Neuronal stem cell (in vitro differentiated cells): ENCODE results near the gene C5orf24.
"Not testable (repeated sequence)": the region's sequence is repeated elsewhere in the genome, so short reads cannot be mapped to it uniquely, and the experiment has no call there.

ENCODE experiments used
- DNase-seq: peaks from one replicate; pipeline ENCODE4 v3.0.0-alpha.2; 2013; ENCODE audit warnings: low spot score
- H2AFZ ChIP-seq: one replicate; pipeline ENCODE4 v1.6.1; 2013; ENCODE audit warnings: mild to moderate bottlenecking, low read length, inconsistent platforms
- H2AK5ac ChIP-seq: 2 replicates; pipeline ENCODE4 v1.6.1; 2013; ENCODE audit warnings: low read depth, mild to moderate bottlenecking, inconsistent platforms, low read length, moderate library complexity, mixed read lengths
- H2BK120ac ChIP-seq: 2 replicates; pipeline ENCODE4 v1.6.1; 2013; ENCODE audit warnings: low read depth, mild to moderate bottlenecking, inconsistent platforms, low read length, moderate library complexity, mixed read lengths
- H2BK12ac ChIP-seq: one replicate; pipeline ENCODE4 v1.6.1; 2013; ENCODE audit warnings: low read length, inconsistent platforms
- H2BK15ac ChIP-seq: 2 replicates; pipeline ENCODE4 v1.6.1; 2013; ENCODE audit warnings: mild to moderate bottlenecking, low read length, inconsistent platforms, mixed read lengths
- H2BK5ac ChIP-seq: one replicate; pipeline ENCODE4 v1.6.1; 2013; ENCODE audit warnings: inconsistent platforms, mild to moderate bottlenecking, low read length, moderate library complexity
- H3K14ac ChIP-seq: one replicate; pipeline ENCODE4 v1.6.1; 2013; ENCODE audit warnings: low read length, inconsistent platforms
- H3K18ac ChIP-seq: 2 replicates; pipeline ENCODE4 v1.6.1; 2013; ENCODE audit warnings: low read length, inconsistent platforms
- H3K23ac ChIP-seq: 2 replicates; pipeline ENCODE4 v1.6.1; 2013; ENCODE audit warnings: low read depth, mild to moderate bottlenecking, mixed read lengths, low read length, inconsistent platforms; ENCODE audit not compliant: poor library complexity
- H3K27ac ChIP-seq: replicated peaks from 3 replicates; pipeline ENCODE4 v1.5.1; 2013; ENCODE audit warnings: low read length, inconsistent platforms
- H3K27me3 ChIP-seq, 3 experiments: 2 replicates each; pipeline ENCODE4 v1.6.1; 2013; ENCODE audit warnings: low read length in 3 of 3, mild to moderate bottlenecking in 2 of 3, inconsistent platforms in 1 of 3, low read depth in 1 of 3, mixed read lengths in 1 of 3, moderate library complexity in 1 of 3; ENCODE audit not compliant: control insufficient read depth in 3 of 3, insufficient read depth in 3 of 3
- H3K36me3 ChIP-seq, 2 donors: replicated peaks in 1 of 2; 2 replicates each; pipeline ENCODE4 v1.6.1; 2013; ENCODE audit warnings: low read length in 2 of 2; ENCODE audit not compliant: control insufficient read depth in 2 of 2, insufficient read depth in 2 of 2
- H3K4ac ChIP-seq: 2 replicates; pipeline ENCODE4 v1.6.1; 2013; ENCODE audit warnings: inconsistent platforms, mild to moderate bottlenecking, low read length, moderate library complexity
- H3K4me1 ChIP-seq, 2 donors: 1 replicate in 1 of 2; 2 replicates in 1 of 2; pipeline ENCODE4 v1.6.1; 2013; ENCODE audit warnings: low read length in 2 of 2, low read depth in 1 of 2; ENCODE audit not compliant: control insufficient read depth in 2 of 2, insufficient read depth in 1 of 2
- H3K4me2 ChIP-seq: one replicate; pipeline ENCODE4 v1.6.1; 2013; ENCODE audit warnings: mild to moderate bottlenecking, low read length, inconsistent platforms; ENCODE audit not compliant: insufficient read depth, poor library complexity, severe bottlenecking
- H3K4me3 ChIP-seq, 2 donors: 2 replicates each; pipeline ENCODE4 v1.5.1; 2013; ENCODE audit warnings: low read length in 2 of 2, mild to moderate bottlenecking in 2 of 2, inconsistent platforms in 1 of 2, moderate library complexity in 1 of 2
- H3K79me1 ChIP-seq: one replicate; pipeline ENCODE4 v1.6.1; 2013; ENCODE audit warnings: low read depth, mild to moderate bottlenecking, inconsistent platforms, low read length, moderate library complexity
- H3K9ac ChIP-seq: one replicate; pipeline ENCODE4 v1.6.1; 2013; ENCODE audit warnings: mild to moderate bottlenecking, low read depth, low read length, inconsistent platforms; ENCODE audit not compliant: poor library complexity
- H3K9me3 ChIP-seq, 2 donors: replicated peaks in 1 of 2; 2 replicates each; pipeline versions ENCODE3 to v1.6.1; 2013; ENCODE audit warnings: low read length in 2 of 2, mild to moderate bottlenecking in 2 of 2, inconsistent platforms in 1 of 2, low read depth in 1 of 2, mixed read lengths in 1 of 2, moderate library complexity in 1 of 2; ENCODE audit not compliant: control insufficient read depth in 2 of 2, insufficient read depth in 1 of 2
- H4K8ac ChIP-seq: one replicate; pipeline ENCODE4 v1.6.1; 2013; ENCODE audit warnings: low read depth, mild to moderate bottlenecking, inconsistent platforms, low read length, moderate library complexity
- H4K91ac ChIP-seq: one replicate; pipeline ENCODE4 v1.6.1; 2013; ENCODE audit warnings: low read length, low read depth, mild to moderate bottlenecking, inconsistent platforms; ENCODE audit not compliant: poor library complexity
- WGBS, 2 donors: extraction: QIAGEN DNeasy Blood & Tissue Kit; methylation state at CpG; one replicate each; pipeline ENCODE4 v1.1.7; 2013; ENCODE audit warnings: missing lambda C conversion rate in 2 of 2, mixed read lengths in 1 of 2; ENCODE audit not compliant: insufficient read length in 2 of 2, insufficient replicate concordance in 1 of 2; ENCODE audit errors: extremely low coverage in 2 of 2; 5-methylcytosine and 5-hydroxymethylcytosine counted together

C5orf24 gene

DNA sequence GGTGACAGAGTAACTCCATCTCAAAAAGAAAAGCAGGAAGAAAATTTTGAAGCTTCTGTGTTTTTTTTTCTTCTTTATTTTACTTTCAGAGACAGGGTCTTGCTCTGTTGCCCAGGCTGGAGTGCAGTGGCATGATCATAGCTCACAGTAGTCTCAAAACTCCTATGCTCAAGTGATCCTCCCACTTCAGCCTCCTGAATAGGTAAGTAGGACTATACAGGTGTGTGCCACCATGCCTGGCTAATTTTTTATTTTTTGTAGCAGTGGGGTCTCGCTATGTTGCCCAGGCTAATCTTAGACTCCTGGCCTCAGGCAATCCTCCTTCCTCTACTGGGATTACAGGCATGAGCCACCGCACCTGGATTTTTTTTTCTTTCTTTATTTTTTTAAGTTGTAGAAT lies 10.1 kb upstream of the C5orf24 start:
- H3K27ac ChIP-seq: no peak overlapping the region
- H2BK15ac ChIP-seq: no peak overlapping the region
- H3K4me2 ChIP-seq: no peak overlapping the region
- H2AK5ac ChIP-seq: no peak overlapping the region
- H2BK120ac ChIP-seq: no peak overlapping the region
- no peak overlapping the region for H3K14ac ChIP-seq
- H3K4ac ChIP-seq: no peak overlapping the region
- peaks cover 4% of the 10 kb centered on the region in 2 donors for H3K9me3 ChIP-seq
- DNase-seq: no peak
- H2BK5ac ChIP-seq: no peak overlapping the region
- H3K4me1 ChIP-seq: no peaks in the 10 kb centered on the region
- no peak overlapping the region for H2BK12ac ChIP-seq
- H3K18ac ChIP-seq: no peak overlapping the region
- no CpG with 5 or more reads among the region's 2 CpGs for WGBS, 2 donors
- H3K9ac ChIP-seq: no peak overlapping the region
- no peak overlapping the region for H4K8ac ChIP-seq
- H3K23ac ChIP-seq: no peak overlapping the region
- no peak overlapping the region for H3K4me3 ChIP-seq
- peaks cover 6 to 88% of the 10 kb centered on the region in 2 donors for H3K36me3 ChIP-seq
- H3K79me1 ChIP-seq: no peaks in the 10 kb centered on the region
- no peak overlapping the region for H4K91ac ChIP-seq
- H2AFZ ChIP-seq: no peak overlapping the region
- H3K27me3 ChIP-seq: no peaks in the 10 kb centered on the region

GRCh38 chr5:134837530-134838181 lies 8.1 kb upstream of the C5orf24 start:
- H2BK120ac ChIP-seq: no peak overlapping the region
- H3K4me1 ChIP-seq: no peaks in the 10 kb centered on the region
- no peak overlapping the region for H3K23ac ChIP-seq
- H3K4me2 ChIP-seq: no peak overlapping the region
- H3K9ac ChIP-seq: no peak overlapping the region
- no peak overlapping the region for H3K27ac ChIP-seq
- no CpG with 5 or more reads among the region's 3 CpGs for WGBS, 2 donors
- no peak overlapping the region for H2BK12ac ChIP-seq
- no peak overlapping the region for H3K4ac ChIP-seq
- no peak overlapping the region for H4K91ac ChIP-seq
- H3K9me3 ChIP-seq: peaks cover 4 to 5% of the 10 kb centered on the region in 2 donors
- H2BK5ac ChIP-seq: no peak overlapping the region
- no peak overlapping the region for H2AK5ac ChIP-seq
- H4K8ac ChIP-seq: no peak overlapping the region
- no peak overlapping the region for H3K14ac ChIP-seq
- no peak overlapping the region for H2AFZ ChIP-seq
- no peak overlapping the region for H3K4me3 ChIP-seq
- H2BK15ac ChIP-seq: no peak overlapping the region
- no peaks in the 10 kb centered on the region for H3K27me3 ChIP-seq
- peaks cover 6 to 90% of the 10 kb centered on the region in 2 donors for H3K36me3 ChIP-seq
- no peak for DNase-seq
- no peaks in the 10 kb centered on the region for H3K79me1 ChIP-seq
- H3K18ac ChIP-seq: no peak overlapping the region

DNA sequence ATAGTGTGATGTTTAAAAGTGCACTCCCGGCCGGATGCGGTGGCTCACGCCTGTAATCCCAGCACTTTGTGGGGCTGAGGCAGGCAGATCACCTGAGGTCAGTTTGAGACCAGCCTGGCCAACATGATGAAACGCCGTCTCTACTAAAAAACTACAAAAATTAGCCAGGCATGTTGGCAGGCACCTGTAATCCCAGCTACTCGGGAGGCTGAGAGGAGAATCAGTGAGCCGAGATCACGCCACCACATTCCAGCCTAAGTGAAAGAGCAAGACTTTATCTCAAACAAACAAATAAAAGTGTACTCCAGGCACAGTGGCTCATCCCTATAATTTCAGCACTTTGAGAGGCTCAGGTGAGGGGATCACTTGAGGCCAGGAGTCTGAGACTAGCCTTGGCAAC lies 7.4 kb upstream of the C5orf24 start:
- H3K9ac ChIP-seq, H2BK15ac ChIP-seq, H2AFZ ChIP-seq, H4K91ac ChIP-seq, H3K14ac ChIP-seq, H3K4ac ChIP-seq, H3K9me3 ChIP-seq, H2BK5ac ChIP-seq, H3K79me1 ChIP-seq, H3K27me3 ChIP-seq, H3K18ac ChIP-seq, H2BK120ac ChIP-seq, H4K8ac ChIP-seq, H3K4me1 ChIP-seq, H3K27ac ChIP-seq, H3K23ac ChIP-seq, H2BK12ac ChIP-seq, H3K4me2 ChIP-seq, H2AK5ac ChIP-seq, DNase-seq, H3K4me3 ChIP-seq: not testable (repeated sequence)
- no CpG with 5 or more reads among the region's 9 CpGs for WGBS, 2 donors
- peaks cover 6 to 84% of the 10 kb centered on the region in 2 donors for H3K36me3 ChIP-seq

DNA sequence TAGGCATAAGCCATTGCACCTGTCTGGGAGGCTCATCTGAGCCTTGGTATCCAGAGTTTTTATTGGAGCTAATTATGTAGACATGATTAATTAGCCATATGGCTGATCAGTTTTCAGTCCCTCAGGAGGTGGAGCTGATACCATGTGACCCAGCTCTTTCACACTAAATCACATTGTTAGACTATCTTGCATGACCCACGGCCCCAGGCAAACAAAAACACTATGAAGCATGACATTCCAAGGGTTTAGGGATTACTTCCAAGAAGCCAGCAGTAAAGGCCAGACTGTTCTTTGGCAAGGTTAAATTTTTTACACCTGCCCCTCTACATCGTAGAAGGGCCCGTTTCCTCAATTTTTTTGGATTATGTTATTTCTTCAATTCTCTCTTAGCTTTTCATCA lies 5.0 kb upstream of the C5orf24 start:
- no peak overlapping the region for H3K4me2 ChIP-seq
- H3K4me1 ChIP-seq: peaks cover 0 to 2% of the 10 kb centered on the region in 2 donors
- H2AFZ ChIP-seq: no peak overlapping the region
- H3K18ac ChIP-seq: no peak overlapping the region
- H3K27ac ChIP-seq: no peak overlapping the region
- no peak overlapping the region for H4K91ac ChIP-seq
- peaks cover 6 to 65% of the 10 kb centered on the region in 2 donors for H3K36me3 ChIP-seq
- H3K23ac ChIP-seq: no peak overlapping the region
- no CpG with 5 or more reads among the region's 3 CpGs for whole genome bisulfite sequencing, 2 donors
- H3K79me1 ChIP-seq: no peaks in the 10 kb centered on the region
- no peak overlapping the region for H2AK5ac ChIP-seq
- no peaks in the 10 kb centered on the region for H3K27me3 ChIP-seq
- DNase-seq: no peak
- H3K9ac ChIP-seq: no peak overlapping the region
- no peak overlapping the region for H2BK15ac ChIP-seq
- H3K4ac ChIP-seq: no peak overlapping the region
- H4K8ac ChIP-seq: no peak overlapping the region
- H3K14ac ChIP-seq: no peak overlapping the region
- H3K4me3 ChIP-seq: no peak overlapping the region
- H2BK5ac ChIP-seq: no peak overlapping the region
- H2BK120ac ChIP-seq: no peak overlapping the region
- no peak overlapping the region for H2BK12ac ChIP-seq
- H3K9me3 ChIP-seq: peaks cover 4 to 5% of the 10 kb centered on the region in 2 donors
